HEK293 (cell line): Measurements from ENCODE around the gene SRR.
A peak's percentile ranks its signal among the peaks of the same experiment; 100 is the strongest.

Experiments used
- CTCF ChIA-PET: fragments of 350-600 bp; formaldehyde crosslinking; extraction: SDS; loops from one replicate; lab custom pipeline; 2021; ENCODE audit warnings: antibody characterized with exemption; lab: Yijun Ruan, JAX
- POLR2A ChIA-PET: fragments of 300-600 bp; formaldehyde crosslinking; extraction: SDS; loops from one replicate; lab custom pipeline; 2020; ENCODE audit warnings: antibody characterized with exemption, inconsistent platforms; lab: Yijun Ruan, JAX
- H3K27ac ChIP-seq: fragments of 200-500 bp; sonication (Bioruptor generic); 2 replicates; pipeline ENCODE4 v1.5.1; 2014; ENCODE audit warnings: low read depth, low read length, control low read depth, inconsistent platforms; ENCODE audit errors: extremely low read depth
- H3K36me3 ChIP-seq, 2 experiments: fragments of 200-500 bp in 1 of 2; sonication (Bioruptor generic) in 1 of 2; 1 replicate in 1 of 2; 2 replicates in 1 of 2; pipeline ENCODE4 v1.5.1; 2014 to 2017; ENCODE audit warnings: inconsistent platforms in 2 of 2, low read length in 2 of 2; ENCODE audit not compliant: control insufficient read depth in 2 of 2, insufficient read depth in 1 of 2
- H3K4me1 ChIP-seq: fragments of 200-500 bp; sonication (Bioruptor generic); 2 replicates; pipeline ENCODE4 v1.5.1; 2014; ENCODE audit warnings: mild to moderate bottlenecking, low read length, inconsistent platforms; ENCODE audit not compliant: control insufficient read depth, insufficient read depth
- H3K4me3 ChIP-seq: 2 replicates; pipeline ENCODE4 v1.5.1; 2011; ENCODE audit warnings: low read depth, mild to moderate bottlenecking, control low read depth, low read length, moderate library complexity
- H3K9me3 ChIP-seq: fragments of 200-500 bp; sonication (Bioruptor generic); 2 replicates; pipeline ENCODE4 v1.5.1; 2014; ENCODE audit warnings: low read depth, low read length, inconsistent platforms; ENCODE audit not compliant: control insufficient read depth, insufficient read depth
- GLI4 ChIP-seq: fragments of 450-650 bp; formaldehyde crosslinking; IDR thresholded peaks from 2 replicates; pipeline ENCODE4 v1.5.1; 2016; ENCODE audit warnings: missing biosample characterization, missing genetic modification characterization
- GLIS2 ChIP-seq: fragments of 450-650 bp; formaldehyde crosslinking; IDR thresholded peaks from 2 replicates; pipeline ENCODE4 v1.5.1; 2016; ENCODE audit warnings: missing biosample characterization, missing genetic modification characterization
- INSM2 ChIP-seq: fragments of 450-650 bp; formaldehyde crosslinking; IDR thresholded peaks from 2 replicates; pipeline ENCODE4 v1.5.1; 2016; ENCODE audit warnings: missing biosample characterization, missing genetic modification characterization
- RBAK ChIP-seq: fragments of 450-650 bp; formaldehyde crosslinking; IDR thresholded peaks from 2 replicates; pipeline ENCODE4 v1.5.1; 2016; ENCODE audit warnings: missing biosample characterization, missing genetic modification characterization
- REPIN1 ChIP-seq: fragments of 450-650 bp; formaldehyde crosslinking; IDR thresholded peaks from 2 replicates; pipeline ENCODE4 v1.5.1; 2017; ENCODE audit warnings: missing biosample characterization, missing genetic modification characterization, low read depth
- SP2 ChIP-seq: fragments of 450-650 bp; formaldehyde crosslinking; IDR thresholded peaks from 2 replicates; pipeline ENCODE4 v1.5.1; 2016; ENCODE audit warnings: missing biosample characterization, missing genetic modification characterization
- YY1 ChIP-seq: fragments of 450-650 bp; formaldehyde crosslinking; IDR thresholded peaks from 2 replicates; pipeline ENCODE4 v1.5.1; 2018; ENCODE audit warnings: missing biosample characterization, missing genetic modification characterization
- ZBTB20 ChIP-seq: fragments of 450-650 bp; formaldehyde crosslinking; IDR thresholded peaks from 2 replicates; pipeline ENCODE4 v1.5.1; 2016; ENCODE audit warnings: missing biosample characterization, missing genetic modification characterization
- ZBTB6 ChIP-seq: fragments of 450-650 bp; formaldehyde crosslinking; IDR thresholded peaks from 2 replicates; pipeline ENCODE4 v1.5.1; 2017; ENCODE audit warnings: missing biosample characterization, missing genetic modification characterization
- ZBTB7A ChIP-seq: fragments of 450-650 bp; formaldehyde crosslinking; IDR thresholded peaks from 2 replicates; pipeline ENCODE4 v1.5.1; 2016; ENCODE audit warnings: low read depth, missing biosample characterization, missing genetic modification characterization
- ZFP69B ChIP-seq: fragments of 450-650 bp; formaldehyde crosslinking; IDR thresholded peaks from 2 replicates; pipeline ENCODE4 v1.5.1; 2016; ENCODE audit warnings: missing biosample characterization, missing genetic modification characterization
- ZNF112 ChIP-seq: fragments of 450-650 bp; formaldehyde crosslinking; IDR thresholded peaks from 2 replicates; pipeline ENCODE4 v1.5.0; 2017; ENCODE audit warnings: missing biosample characterization, missing genetic modification characterization
- ZNF174 ChIP-seq: fragments of 450-650 bp; formaldehyde crosslinking; IDR thresholded peaks from 2 replicates; pipeline ENCODE4 v1.5.0; 2017; ENCODE audit warnings: missing biosample characterization, mild to moderate bottlenecking, missing genetic modification characterization
- ZNF175 ChIP-seq: fragments of 450-650 bp; formaldehyde crosslinking; IDR thresholded peaks from 2 replicates; pipeline ENCODE4 v1.5.1; 2016; ENCODE audit warnings: missing biosample characterization, missing genetic modification characterization
- ZNF184 ChIP-seq: fragments of 450-650 bp; IDR thresholded peaks from 2 replicates; pipeline ENCODE4 v1.5.1; 2018; ENCODE audit warnings: missing biosample characterization, mild to moderate bottlenecking, missing genetic modification characterization
- ZNF19 ChIP-seq: fragments of 450-650 bp; formaldehyde crosslinking; IDR thresholded peaks from 2 replicates; pipeline ENCODE4; 2016; ENCODE audit warnings: missing biosample characterization, missing genetic modification characterization, low read depth
- ZNF223 ChIP-seq: fragments of 450-650 bp; formaldehyde crosslinking; IDR thresholded peaks from 2 replicates; pipeline ENCODE4 v1.5.1; 2016; ENCODE audit warnings: missing biosample characterization, missing genetic modification characterization
- ZNF341 ChIP-seq: fragments of 450-650 bp; formaldehyde crosslinking; IDR thresholded peaks from 2 replicates; pipeline ENCODE4; 2016; ENCODE audit warnings: low read depth, missing biosample characterization, missing genetic modification characterization
- ZNF362 ChIP-seq: fragments of 450-650 bp; formaldehyde crosslinking; IDR thresholded peaks from 2 replicates; pipeline ENCODE4 v1.5.1; 2016; ENCODE audit warnings: missing biosample characterization, missing genetic modification characterization
- ZNF416 ChIP-seq: fragments of 450-650 bp; formaldehyde crosslinking; IDR thresholded peaks from 2 replicates; pipeline ENCODE4 v1.5.1; 2016; ENCODE audit warnings: missing biosample characterization, missing genetic modification characterization
- ZNF513 ChIP-seq: fragments of 450-650 bp; IDR thresholded peaks from 2 replicates; pipeline ENCODE4 v1.5.1; 2018; ENCODE audit warnings: missing biosample characterization, missing genetic modification characterization
- ZNF555 ChIP-seq: fragments of 450-650 bp; formaldehyde crosslinking; conservative IDR thresholded peaks from 2 replicates; pipeline ENCODE4 v1.5.1; 2017; ENCODE audit warnings: missing biosample characterization, mild to moderate bottlenecking, missing genetic modification characterization, inconsistent platforms
- ZNF670 ChIP-seq: fragments of 450-650 bp; formaldehyde crosslinking; IDR thresholded peaks from 2 replicates; pipeline ENCODE4 v1.5.1; 2016; ENCODE audit warnings: missing biosample characterization, missing genetic modification characterization, low read depth
- ZNF704 ChIP-seq: fragments of 450-650 bp; formaldehyde crosslinking; IDR thresholded peaks from 2 replicates; pipeline ENCODE4 v1.5.1; 2016; ENCODE audit warnings: missing biosample characterization, missing genetic modification characterization
- ZNF785 ChIP-seq: fragments of 450-650 bp; formaldehyde crosslinking; IDR thresholded peaks from 2 replicates; pipeline ENCODE4 v1.5.1; 2016; ENCODE audit warnings: missing biosample characterization, missing genetic modification characterization
- ZNF837 ChIP-seq: fragments of 450-650 bp; formaldehyde crosslinking; IDR thresholded peaks from 2 replicates; pipeline ENCODE4 v1.5.1; 2016; ENCODE audit warnings: missing biosample characterization, missing genetic modification characterization

Gene SRR

GRCh38 chr17:2277429-2278170 is 26.1 kb upstream of the SRR start (continued):
- TF ChIP-seq ZBTB6 (tag by site-specific recombination) (no peak), ZFP69B (tag by site-specific recombination) (no peak)

- TF ChIP-seq REPIN1 (tag by site-specific recombination) (no peak), ZNF555 (tag by site-specific recombination) (no peak), GLI4 (tag by site-specific recombination) (no peak), ZNF362 (no peak), ZBTB7A (tag by site-specific recombination) (no peak), ZNF670 (tag by site-specific recombination) (no peak), ZNF785 (tag by site-specific recombination) (no peak), GLIS2 (tag by site-specific recombination) (no peak)
- ChIA-PET CTCF (interaction anchor here (0.6 to 3.9 kb wide), 5 partner anchors 17 to 225 kb away, joined by 3 to 19 read pairs (median 3); partner anchors contain the start of gene HIC1), POLR2A (no interaction called here)
- Histone ChIP-seq H3K36me3 (peaks cover 74 to 81% of the 10 kb centered on the region in 2 experiments), H3K4me1 (no peaks in the 10 kb centered on the region), H3K4me3 (no peak overlapping the region), H3K27ac (no peak overlapping the region), H3K9me3 (no peaks in the 10 kb centered on the region)
These were observed 24.0 kb upstream of the SRR start for GRCh38 chr17:2279707-2280106.

- ChIA-PET POLR2A (interaction anchor here (1.2 kb wide), 1 partner anchor 566 kb away, joined by 3 read pairs; no protein-coding TSS in a partner anchor), CTCF (interaction anchor here (0.6 to 3.9 kb wide), 18 partner anchors 13 to 457 kb away, joined by 3 to 23 read pairs (median 4); partner anchors contain the start of genes HIC1, SMG6 and SRR)
- no peak overlapping the region for H3K4me3 ChIP-seq
- no peaks in the 10 kb centered on the region for H3K9me3 ChIP-seq
- no peak overlapping the region for H3K27ac ChIP-seq
- H3K4me1 ChIP-seq: no peaks in the 10 kb centered on the region
- peaks cover 79 to 83% of the 10 kb centered on the region in 2 experiments for H3K36me3 ChIP-seq
- TF ChIP-seq YY1: no peak
- TF ChIP-seq ZNF19 (tag by site-specific recombination): no peak
- TF ChIP-seq ZNF175 (tag by site-specific recombination): no peak
- TF ChIP-seq SP2: no peak
- no peak for TF ChIP-seq ZNF513
- TF ChIP-seq ZNF341 (tag by site-specific recombination): no peak
- TF ChIP-seq RBAK (tag by site-specific recombination): no peak
- TF ChIP-seq INSM2 (tag by site-specific recombination): no peak
- TF ChIP-seq ZNF416 (tag by site-specific recombination): no peak
- TF ChIP-seq ZNF785 (tag by site-specific recombination): no peak
- no peak for TF ChIP-seq ZNF112 (tag by site-specific recombination)
- TF ChIP-seq ZNF223 (tag by site-specific recombination): no peak
- TF ChIP-seq ZNF184 (tag by site-specific recombination): no peak
- no peak for TF ChIP-seq ZNF704 (tag by site-specific recombination)
- no peak for TF ChIP-seq ZNF174 (tag by site-specific recombination)
- no peak for TF ChIP-seq ZNF837 (tag by site-specific recombination)
- peak; percentile 30; the same call in 1 of the 2 replicates for TF ChIP-seq ZBTB20 (tag by site-specific recombination)
These were observed 21.4 kb upstream of the SRR start for GRCh38 chr17:2282297-2282873.
